ENCODE results near the gene MSH4.

GRCh38 chr1:75764057-75764655 lies 32.5 kb upstream of the MSH4 start:
- no peak for TF ChIP-seq POLR2A (IDR thresholded peaks at IDR 0.05; ENCODE audit: low read length)
- no peak for TF ChIP-seq GATA1 (IDR thresholded peaks at IDR 0.05; ENCODE audit: low read depth, low read length)

All from erythroblast (primary cell).